ENCODE results near the gene USP12.

GRCh38 chr13:27170516-27171243 lies 931 bp downstream of the USP12 start:
- TF ChIP-seq BHLHE40 (IDR thresholded peaks at IDR 0.05; ENCODE audit: borderline replicate concordance) = no peak
- TF ChIP-seq FOXM1 (IDR thresholded peaks at IDR 0.05; ENCODE audit: borderline replicate concordance) = no peak
- TF ChIP-seq HDGF (IDR thresholded peaks at IDR 0.05; ENCODE audit: borderline replicate concordance) = no peak

All from HEK293T (cell line).